UCSD-AML1 (cell line): ENCODE data around the gene YPEL4.
"Not testable (repeated sequence)": the region's sequence is repeated elsewhere in the genome, so short reads cannot be mapped to it uniquely, and the experiment has no call there.

Experiments used
- DNase-seq: peaks from one replicate; lab custom pipeline; 2025; ENCODE audit not compliant: unreplicated experiment; lab: John Stamatoyannopoulos, UW

Gene YPEL4

GRCh38 chr11:57649826-57650738 is at the start of gene YPEL4:
TSS of gene YPEL4 (minus strand) at chr11:57649912. CDS start at chr11:57647107, 2,805 bp downstream.
- DNase-seq, result peak; percentile 62

DNA sequence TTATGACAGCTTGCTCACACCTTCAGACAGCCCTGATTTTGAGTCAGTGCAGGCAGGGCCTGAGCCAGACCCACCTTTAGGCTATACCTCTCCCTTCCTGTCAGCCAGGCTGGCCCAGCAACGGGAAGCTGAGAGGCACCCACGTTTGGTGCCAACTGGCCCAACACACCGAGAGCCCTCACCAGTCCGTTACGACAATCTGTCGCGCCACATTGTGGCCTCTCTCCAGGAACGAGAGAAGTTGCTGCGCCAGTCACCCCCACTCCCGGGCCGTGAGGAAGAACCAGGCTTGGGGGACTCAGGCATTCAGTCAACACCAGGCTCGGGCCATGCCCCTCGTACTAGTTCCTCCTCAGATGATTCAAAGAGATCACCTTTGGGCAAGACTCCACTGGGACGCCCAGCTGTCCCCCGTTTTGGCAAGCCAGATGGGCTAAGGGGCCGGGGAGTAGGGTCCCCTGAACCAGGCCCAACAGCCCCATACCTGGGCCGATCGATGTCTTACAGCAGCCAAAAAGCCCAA is 49.2 kb upstream of the YPEL4 start:
- DNase-seq, result no peak

DNA sequence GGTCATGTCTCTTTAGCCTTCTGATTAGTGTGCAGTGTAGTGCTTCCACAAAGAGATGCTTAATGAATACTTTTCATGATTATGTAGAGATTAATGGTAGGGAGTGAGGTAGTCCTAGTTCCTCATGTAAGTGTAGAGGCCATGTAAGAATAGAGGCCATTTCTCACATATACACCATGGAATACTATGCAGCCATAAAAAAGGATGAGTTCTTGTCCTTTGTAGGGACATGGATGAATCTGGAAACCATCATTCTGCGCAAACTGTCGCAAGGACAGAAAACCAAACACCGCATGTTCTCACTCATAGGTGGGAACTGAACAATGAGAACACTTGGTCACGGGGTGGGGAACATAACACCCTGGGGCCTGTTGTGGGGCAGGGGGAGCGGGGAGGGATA is 40.8 kb upstream of the YPEL4 start:
- DNase-seq, result not testable (repeated sequence)

GRCh38 chr11:57681168-57681567 is 31.5 kb upstream of the YPEL4 start:
- DNase-seq, result no peak

GRCh38 chr11:57680552-57680874 is 30.8 kb upstream of the YPEL4 start:
- DNase-seq, result no peak

GRCh38 chr11:57679396-57679795 is 29.7 kb upstream of the YPEL4 start:
- no peak for DNase-seq

DNA sequence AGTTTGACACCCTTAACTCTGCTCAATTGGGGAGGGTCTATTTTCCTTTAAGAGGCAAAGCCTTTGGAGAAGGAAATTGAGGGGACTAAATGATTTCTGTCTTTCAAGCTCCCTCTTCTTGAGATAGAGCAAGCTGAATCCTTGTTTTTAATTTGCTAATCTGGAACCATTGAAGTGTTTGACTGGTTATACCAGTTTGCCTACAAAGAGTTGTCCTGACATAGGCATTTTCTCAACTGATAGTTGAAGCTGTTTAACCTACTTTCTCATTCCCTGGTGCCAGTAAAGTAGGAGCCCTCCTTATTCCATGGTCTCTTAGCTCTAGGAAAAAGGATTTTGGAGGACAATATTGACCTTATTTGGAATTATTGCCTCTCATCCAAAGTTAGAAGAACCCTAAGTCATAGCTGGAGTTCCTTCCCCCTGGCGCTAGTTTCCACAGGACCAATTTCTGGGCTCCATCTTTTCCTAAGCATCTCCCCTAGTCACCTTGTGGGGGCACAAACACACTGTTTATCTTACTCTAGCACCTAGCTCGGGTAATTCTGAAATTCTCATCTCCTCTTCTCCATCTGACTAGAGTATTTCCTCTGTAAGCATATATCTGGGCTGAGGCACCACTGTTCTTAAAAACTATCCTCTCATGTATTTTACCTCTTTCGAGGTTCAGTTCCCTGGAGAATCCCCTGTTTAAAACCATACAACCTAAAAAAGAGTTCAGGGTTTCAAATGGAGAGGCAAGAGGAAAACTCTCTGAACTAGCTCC is 25.6 kb upstream of the YPEL4 start:
- DNase-seq, result no peak

GRCh38 chr11:57674251-57674650 is 24.5 kb upstream of the YPEL4 start:
- no peak for DNase-seq

DNA sequence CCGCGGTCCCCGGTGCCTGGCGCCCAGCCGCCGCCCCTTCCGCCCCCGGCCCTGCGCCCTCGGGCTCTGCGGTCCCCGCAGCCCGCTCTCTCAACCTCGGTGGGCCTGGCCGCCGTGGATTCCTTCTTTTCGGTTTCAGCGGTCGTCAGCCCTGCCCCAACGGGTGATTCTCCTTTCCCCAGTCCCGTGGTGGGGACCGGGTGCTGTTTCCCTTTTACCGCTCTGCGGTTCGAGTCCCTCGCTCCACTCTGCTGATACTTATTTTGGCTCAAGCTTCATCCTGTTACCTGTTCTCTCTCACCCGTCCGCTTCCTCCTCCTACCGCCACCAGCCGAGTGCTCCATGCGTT is 18.7 kb upstream of the YPEL4 start:
- peak; percentile 60 for DNase-seq

DNA sequence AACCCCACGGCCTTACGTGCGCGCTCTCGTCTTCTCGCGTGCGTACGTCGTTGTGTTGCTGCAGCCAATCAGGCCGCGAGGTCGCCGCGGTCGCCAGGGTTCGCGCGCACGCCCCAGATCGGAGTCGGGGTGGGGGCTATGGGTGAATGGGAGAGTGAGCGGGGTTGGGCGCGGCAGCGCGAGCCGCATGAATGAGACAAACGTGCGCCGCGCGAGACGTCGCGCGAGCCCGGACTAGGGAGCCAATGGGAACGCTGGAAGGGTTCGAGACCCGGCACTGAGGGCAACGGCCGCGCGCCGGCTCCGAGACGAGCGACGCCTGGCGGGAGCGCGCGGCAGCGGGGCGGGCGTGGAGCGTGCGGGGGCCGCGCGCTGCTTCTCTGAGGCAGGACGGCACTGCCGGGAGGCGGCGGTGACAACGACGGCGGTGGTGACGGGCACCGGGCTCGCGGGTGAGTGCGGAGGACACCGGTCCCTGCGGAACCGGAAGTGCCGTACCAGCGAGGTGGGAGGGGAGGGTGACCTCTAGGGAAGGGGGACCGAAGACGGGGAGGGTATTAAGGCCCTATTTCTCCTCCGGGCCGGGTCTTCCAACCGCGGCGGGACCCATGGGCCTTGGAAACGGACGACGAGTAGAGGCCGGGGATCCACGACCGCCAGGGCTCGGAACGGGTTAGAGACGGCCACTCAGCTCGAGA is 18.2 kb upstream of the YPEL4 start, which contains the start of gene ZDHHC5:
Gene ZDHHC5 (plus strand): TSS at position 379 of the 698 bp plus-strand sequence. CDS start 4,977 bp downstream, outside the sequence.
- DNase-seq, result peak; percentile 99

GRCh38 chr11:57667117-57667735 is 17.5 kb upstream of the YPEL4 start:
- DNase-seq, result peak; percentile 94

GRCh38 chr11:57663975-57664374 is 14.3 kb upstream of the YPEL4 start:
- DNase-seq, result no peak

GRCh38 chr11:57662893-57663292 is 13.2 kb upstream of the YPEL4 start:
- peak; percentile 15 for DNase-seq

GRCh38 chr11:57659669-57660068 is 10.0 kb upstream of the YPEL4 start:
- no peak for DNase-seq

- no peak for DNase-seq
Observed at GRCh38 chr11:57658023-57658361, 8.3 kb upstream of the YPEL4 start.

DNA sequence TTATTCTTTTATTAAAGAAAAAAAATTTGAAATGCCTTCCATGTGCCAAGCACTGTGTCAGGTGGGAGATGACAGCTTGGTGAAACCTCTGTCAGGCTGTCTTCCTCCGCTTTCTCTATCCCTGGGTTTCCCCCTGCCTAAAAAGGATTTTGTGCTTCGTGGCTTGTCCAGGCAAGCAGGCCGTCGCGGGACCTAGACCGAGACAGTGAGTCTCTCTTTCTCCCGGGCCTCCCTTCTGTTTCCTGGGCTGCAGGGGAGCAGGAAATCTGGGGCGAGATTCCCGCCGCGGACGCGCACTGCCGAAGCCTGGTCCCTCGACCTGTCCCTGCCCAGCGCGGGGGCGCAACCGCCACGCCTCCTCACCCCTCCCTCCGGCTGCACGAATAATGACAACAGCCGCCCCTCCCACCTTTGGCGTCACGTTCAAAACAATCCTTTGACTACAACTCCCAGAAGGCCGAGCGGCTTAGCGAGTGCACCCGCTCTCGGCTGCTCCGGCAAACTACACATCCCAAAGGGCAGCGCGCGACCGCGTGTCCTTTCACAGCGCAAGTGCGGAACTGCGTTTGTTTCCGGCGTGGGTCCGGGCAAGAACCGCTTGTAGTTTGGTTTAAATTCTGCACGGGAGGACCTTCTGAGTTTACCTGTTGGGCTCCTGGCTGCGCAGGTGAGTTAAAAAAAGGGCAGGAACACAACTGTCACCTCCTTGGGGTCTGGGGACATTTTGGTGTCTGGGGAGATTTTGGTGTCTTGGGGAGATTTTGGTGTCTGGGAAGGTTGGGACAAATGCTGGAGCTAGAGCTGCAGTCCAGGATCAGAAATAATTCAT is 7.7 kb upstream of the YPEL4 start, which contains the start of gene CLP1:
Gene CLP1 (plus strand): TSS at position 569 of the 829 bp plus-strand sequence. CDS start 1,715 bp downstream, outside the sequence.
- DNase-seq, result peak; percentile 98

GRCh38 chr11:57656885-57657193 is 7.1 kb upstream of the YPEL4 start:
- DNase-seq, result no peak

DNA sequence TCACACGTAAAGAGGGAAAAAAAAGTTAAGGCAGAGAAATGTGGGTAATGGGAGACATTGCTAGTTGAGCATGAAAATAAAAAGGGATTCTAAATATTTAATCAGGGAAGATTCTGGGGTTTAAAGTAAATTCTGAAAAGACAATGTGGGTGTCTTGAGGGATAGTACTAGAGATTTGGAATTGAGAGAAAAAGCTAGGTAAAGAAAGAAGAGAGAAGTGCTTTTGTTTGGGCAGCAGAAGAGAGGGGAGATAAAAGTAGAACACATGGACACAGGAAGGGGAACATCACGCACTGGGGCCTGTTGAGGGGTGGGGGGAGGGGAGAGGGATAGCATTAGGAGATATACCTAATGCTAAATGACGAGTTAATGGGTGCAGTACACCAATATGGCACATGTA is 3.5 kb upstream of the YPEL4 start:
- no peak for DNase-seq

DNA sequence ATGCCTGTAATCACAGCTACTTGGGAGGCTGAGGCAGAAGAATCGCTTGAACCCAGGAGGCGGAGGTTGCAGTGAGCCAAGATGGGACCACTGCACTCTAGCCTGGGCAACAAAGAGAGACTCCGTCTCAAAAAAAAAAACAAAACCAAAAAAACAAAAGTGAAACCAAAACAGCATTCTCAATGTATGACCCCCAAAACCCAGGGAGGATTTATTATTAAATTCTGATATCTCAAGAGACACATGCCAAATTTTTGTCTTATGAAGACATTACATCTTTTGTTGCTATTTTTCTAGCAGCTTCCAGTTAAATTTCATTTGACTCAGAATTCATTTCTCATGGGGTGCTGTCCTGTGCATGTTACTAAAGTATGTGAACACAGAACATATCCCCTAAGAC is 3.0 kb upstream of the YPEL4 start:
- DNase-seq, result no peak

- not testable (repeated sequence) for DNase-seq
Observed at GRCh38 chr11:57652230-57652629, 2.5 kb upstream of the YPEL4 start.
